ENCODE results near the gene STPG4. TPM values are rescaled to one million over a fixed set of nuclear protein-coding genes. Genes with fewer than 3 reads are reported as not detected.
"Not testable (repeated sequence)": the region's sequence is repeated elsewhere in the genome, so short reads cannot be mapped to it uniquely, and the experiment has no call there.

The STPG4 gene
- total RNA-seq, 1 donor from 2014 or later: 0.56 TPM

DNA sequence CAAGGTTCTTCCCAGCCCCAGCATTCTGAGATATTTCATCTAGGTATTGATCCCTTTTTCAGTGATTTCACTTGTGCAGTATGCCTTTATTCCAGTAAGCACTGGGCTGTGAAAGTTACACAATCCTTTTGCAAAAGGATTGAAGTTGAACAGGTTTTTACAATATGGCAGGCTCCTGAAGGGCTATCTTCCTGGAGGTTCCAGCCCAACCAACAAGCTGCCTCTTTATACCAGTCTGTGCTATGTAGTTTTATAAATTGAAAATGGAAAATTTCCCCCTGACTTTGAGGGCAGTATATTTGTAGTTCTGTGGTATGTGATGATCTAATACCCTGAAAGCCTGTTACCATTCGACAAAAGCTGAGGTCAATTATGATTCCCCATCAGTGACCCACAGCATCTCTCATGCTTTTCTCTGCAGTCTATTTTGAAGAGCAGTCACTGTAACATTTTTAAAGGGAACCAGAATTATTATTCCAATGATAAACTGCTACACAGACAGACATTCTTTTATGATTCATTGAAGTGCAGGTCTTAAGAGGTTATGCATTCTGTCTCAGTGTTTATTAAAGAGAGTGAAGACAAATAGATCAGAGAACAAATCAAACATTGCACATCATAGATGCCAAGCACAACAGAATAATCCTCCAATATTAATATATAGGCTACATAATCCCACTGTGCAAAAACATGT, 35.2 kb upstream of the STPG4 start:
- Mint-ChIP-seq H3K4me3 (ENCODE audit: unreplicated experiment) (no peak overlapping the region), H3K4me1 (ENCODE audit: unreplicated experiment) (peaks cover 69% of the 10 kb centered on the region), H3K27ac (ENCODE audit: unreplicated experiment) (peak overlapping the region; percentile 91), H3K36me3 (ENCODE audit: unreplicated experiment) (no peaks in the 10 kb centered on the region), H3K9me3 (ENCODE audit: unreplicated experiment) (no peaks in the 10 kb centered on the region), H3K27me3 (ENCODE audit: unreplicated experiment) (no peaks in the 10 kb centered on the region)
- DNase-seq (ENCODE audit: extremely low spot score, unreplicated experiment): no peak
- TF ChIP-seq, protein P1, sequence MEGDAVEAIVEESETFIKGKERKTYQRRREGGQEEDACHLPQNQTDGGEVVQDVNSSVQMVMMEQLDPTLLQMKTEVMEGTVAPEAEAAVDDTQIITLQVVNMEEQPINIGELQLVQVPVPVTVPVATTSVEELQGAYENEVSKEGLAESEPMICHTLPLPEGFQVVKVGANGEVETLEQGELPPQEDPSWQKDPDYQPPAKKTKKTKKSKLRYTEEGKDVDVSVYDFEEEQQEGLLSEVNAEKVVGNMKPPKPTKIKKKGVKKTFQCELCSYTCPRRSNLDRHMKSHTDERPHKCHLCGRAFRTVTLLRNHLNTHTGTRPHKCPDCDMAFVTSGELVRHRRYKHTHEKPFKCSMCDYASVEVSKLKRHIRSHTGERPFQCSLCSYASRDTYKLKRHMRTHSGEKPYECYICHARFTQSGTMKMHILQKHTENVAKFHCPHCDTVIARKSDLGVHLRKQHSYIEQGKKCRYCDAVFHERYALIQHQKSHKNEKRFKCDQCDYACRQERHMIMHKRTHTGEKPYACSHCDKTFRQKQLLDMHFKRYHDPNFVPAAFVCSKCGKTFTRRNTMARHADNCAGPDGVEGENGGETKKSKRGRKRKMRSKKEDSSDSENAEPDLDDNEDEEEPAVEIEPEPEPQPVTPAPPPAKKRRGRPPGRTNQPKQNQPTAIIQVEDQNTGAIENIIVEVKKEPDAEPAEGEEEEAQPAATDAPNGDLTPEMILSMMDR (IDR thresholded peaks at IDR 0.05): no peak

DNA sequence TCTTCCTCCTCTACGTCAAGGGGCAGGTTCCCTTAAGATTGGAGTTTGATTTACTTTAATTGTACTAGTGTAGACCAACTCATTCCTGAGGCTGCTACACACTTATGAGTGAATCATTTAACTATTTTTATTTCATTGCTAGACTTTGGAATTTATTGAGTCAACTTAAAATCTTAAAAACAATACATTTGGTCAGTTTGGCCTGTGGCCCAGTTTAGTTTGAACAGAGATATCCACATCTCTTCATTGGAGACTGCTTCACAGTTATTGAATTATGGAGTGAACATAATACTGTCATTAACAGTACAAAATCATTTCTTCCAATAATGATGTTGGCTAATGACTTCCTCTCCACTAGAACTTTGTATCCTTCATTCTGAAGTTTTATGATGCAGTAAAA, 34.5 kb upstream of the STPG4 start:
- Mint-ChIP-seq H3K27ac (ENCODE audit: unreplicated experiment) (peak overlapping the region; percentile 91), H3K27me3 (ENCODE audit: unreplicated experiment) (no peaks in the 10 kb centered on the region), H3K4me3 (ENCODE audit: unreplicated experiment) (no peak overlapping the region), H3K36me3 (ENCODE audit: unreplicated experiment) (no peaks in the 10 kb centered on the region), H3K4me1 (ENCODE audit: unreplicated experiment) (peaks cover 65% of the 10 kb centered on the region), H3K9me3 (ENCODE audit: unreplicated experiment) (no peaks in the 10 kb centered on the region)
- DNase-seq (ENCODE audit: extremely low spot score, unreplicated experiment): no peak
- TF ChIP-seq, protein P1 (IDR thresholded peaks at IDR 0.05): no peak

DNA sequence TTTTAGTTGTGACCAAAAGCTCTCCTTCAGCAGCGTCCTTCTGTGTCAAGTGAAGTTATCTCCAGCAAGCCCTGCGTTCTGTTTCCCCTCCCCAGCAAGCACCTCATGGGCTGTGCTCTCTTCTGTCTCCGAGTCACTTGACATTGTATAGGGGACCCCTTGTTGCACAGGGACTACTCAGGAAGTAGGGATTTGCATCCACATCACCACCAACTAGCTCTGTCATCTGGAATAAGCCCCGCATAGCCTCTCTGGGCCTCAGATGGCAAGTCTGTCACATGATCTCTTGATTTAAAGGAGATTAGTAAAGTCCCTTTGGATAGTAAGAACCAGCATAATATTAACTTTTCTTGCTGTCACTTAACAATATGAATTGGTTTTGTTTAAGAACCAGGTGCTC, 32.0 kb upstream of the STPG4 start:
- Mint-ChIP-seq H3K36me3 (ENCODE audit: unreplicated experiment) (no peaks in the 10 kb centered on the region), H3K27me3 (ENCODE audit: unreplicated experiment) (no peaks in the 10 kb centered on the region), H3K4me1 (ENCODE audit: unreplicated experiment) (peaks cover 46% of the 10 kb centered on the region), H3K4me3 (ENCODE audit: unreplicated experiment) (no peak overlapping the region), H3K9me3 (ENCODE audit: unreplicated experiment) (no peaks in the 10 kb centered on the region), H3K27ac (ENCODE audit: unreplicated experiment) (no peak overlapping the region)
- TF ChIP-seq, protein P1 (IDR thresholded peaks at IDR 0.05): no peak
- no peak for DNase-seq (ENCODE audit: extremely low spot score, unreplicated experiment)

DNA sequence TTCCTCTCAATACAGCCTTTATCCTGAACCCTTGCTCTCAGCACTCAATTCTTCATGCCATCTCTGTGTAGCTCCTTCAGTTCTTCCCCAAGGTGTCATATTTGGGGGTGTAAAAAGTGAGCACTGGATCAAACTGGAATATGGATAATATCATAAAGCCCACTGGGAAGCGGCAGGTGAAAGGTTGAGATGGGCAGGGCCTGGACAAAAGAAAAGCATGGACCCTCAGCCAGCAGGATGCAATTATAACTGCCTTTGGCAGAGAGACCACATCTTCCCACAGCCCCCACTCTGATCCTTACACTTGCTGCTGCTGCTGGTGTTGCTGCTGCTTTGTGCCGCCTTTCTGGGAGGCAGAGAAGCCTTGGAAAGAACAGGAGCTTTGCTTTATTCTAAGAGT, 31.2 kb upstream of the STPG4 start:
- H3K4me1 Mint-ChIP-seq (ENCODE audit: unreplicated experiment): peaks cover 39% of the 10 kb centered on the region

DNA sequence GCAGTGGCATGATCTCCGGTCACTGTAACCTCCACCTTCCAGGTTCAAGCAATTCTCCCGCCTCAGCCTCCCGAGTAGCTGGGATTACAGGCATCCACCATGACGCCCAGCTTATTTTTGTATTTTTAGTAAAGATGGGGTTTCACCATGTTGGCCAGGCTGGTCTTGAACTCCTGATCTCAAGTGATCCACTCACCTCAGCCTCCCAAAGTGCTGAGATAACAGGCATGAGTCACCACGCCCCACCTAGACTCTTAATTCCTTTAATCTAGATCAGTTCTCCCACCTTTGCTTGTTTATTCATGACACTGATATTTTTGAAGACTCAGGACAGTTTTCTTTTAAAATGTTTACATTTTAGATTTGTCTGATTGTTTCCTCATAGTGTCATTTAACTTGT, 30.0 kb upstream of the STPG4 start:
- DNase-seq (ENCODE audit: extremely low spot score, unreplicated experiment); H3K27me3 Mint-ChIP-seq (ENCODE audit: unreplicated experiment); H3K4me3 Mint-ChIP-seq (ENCODE audit: unreplicated experiment); H3K9me3 Mint-ChIP-seq (ENCODE audit: unreplicated experiment); H3K27ac Mint-ChIP-seq (ENCODE audit: unreplicated experiment); H3K36me3 Mint-ChIP-seq (ENCODE audit: unreplicated experiment): not testable (repeated sequence)
- H3K4me1 Mint-ChIP-seq (ENCODE audit: unreplicated experiment): peaks cover 26% of the 10 kb centered on the region

More for the DNA sequence above, 31.2 kb upstream of the STPG4 start:
- TF ChIP-seq, protein P1 (IDR thresholded peaks at IDR 0.05): no peak
- no peaks in the 10 kb centered on the region for H3K27me3 Mint-ChIP-seq (ENCODE audit: unreplicated experiment)
- H3K36me3 Mint-ChIP-seq (ENCODE audit: unreplicated experiment): no peaks in the 10 kb centered on the region
- H3K9me3 Mint-ChIP-seq (ENCODE audit: unreplicated experiment): no peaks in the 10 kb centered on the region
- H3K4me3 Mint-ChIP-seq (ENCODE audit: unreplicated experiment): no peak overlapping the region
- H3K27ac Mint-ChIP-seq (ENCODE audit: unreplicated experiment): no peak overlapping the region
- DNase-seq (ENCODE audit: extremely low spot score, unreplicated experiment): no peak
